HG03442 (cell line): ENCODE results near the gene ATL2.
A peak's percentile ranks its signal among the peaks of the same experiment; 100 is the strongest.
"Not testable (repeated sequence)": the region's sequence is repeated elsewhere in the genome, so short reads cannot be mapped to it uniquely, and the experiment has no call there.

Experiments
- ATAC-seq: cut with Tn5 transposase; IDR thresholded peaks from one replicate; pipeline ENCODE4 v1.9.1; 2021; ENCODE audit warnings: mild to moderate bottlenecking, moderate library complexity; ENCODE audit not compliant: unreplicated experiment

The ATL2 gene

GRCh38 chr2:38377050-38377828 lies at the start of gene ATL2:
ATL2 (minus strand) TSS chr2:38377273; CDS start chr2:38377260, 13 bp downstream.
- peak; percentile 82 for ATAC-seq

GRCh38 chr2:38423763-38424162 lies 46.7 kb upstream of the ATL2 start:
- no peak for ATAC-seq

GRCh38 chr2:38421274-38422056 lies 44.4 kb upstream of the ATL2 start:
- ATAC-seq: no peak

- no peak for ATAC-seq
Observed at GRCh38 chr2:38419499-38419898, 42.4 kb upstream of the ATL2 start.

- ATAC-seq: no peak
Observed at GRCh38 chr2:38418735-38419134, 41.7 kb upstream of the ATL2 start.

- ATAC-seq: no peak
Observed at GRCh38 chr2:38417745-38418689, 40.9 kb upstream of the ATL2 start.

- no peak for ATAC-seq
Observed at GRCh38 chr2:38416296-38417036, 39.4 kb upstream of the ATL2 start.

GRCh38 chr2:38415728-38416291 lies 38.7 kb upstream of the ATL2 start:
- no peak for ATAC-seq

GRCh38 chr2:38415023-38415422 lies 38.0 kb upstream of the ATL2 start:
- ATAC-seq: no peak

GRCh38 chr2:38412235-38412871 lies 35.3 kb upstream of the ATL2 start:
- not testable (repeated sequence) for ATAC-seq

- ATAC-seq: peak; percentile 72
Observed at GRCh38 chr2:38409156-38410102, 32.4 kb upstream of the ATL2 start.

GRCh38 chr2:38407111-38407682 lies 30.1 kb upstream of the ATL2 start:
- ATAC-seq: no peak

- no peak for ATAC-seq
Observed at GRCh38 chr2:38406597-38407110, 29.6 kb upstream of the ATL2 start.

- no peak for ATAC-seq
Observed at GRCh38 chr2:38405917-38406596, 29.0 kb upstream of the ATL2 start.

- ATAC-seq: no peak
Observed at GRCh38 chr2:38400513-38400912, 23.4 kb upstream of the ATL2 start.

- ATAC-seq: no peak
Observed at GRCh38 chr2:38398739-38399138, 21.7 kb upstream of the ATL2 start.

GRCh38 chr2:38394903-38395341 lies 17.8 kb upstream of the ATL2 start:
- ATAC-seq: no peak
